A549 (cell line): ENCODE results near the gene SLC4A4.

Source experiments
- BHLHE40 ChIP-seq: IDR thresholded peaks from 2 replicates; pipeline ENCODE4 v1.6.1; 2012; ENCODE audit warnings: low read depth, low read length, inconsistent platforms
- CTCF ChIP-seq: fragments of >200 bp; sonication (Bioruptor Twin); formaldehyde crosslinking; IDR thresholded peaks from 3 replicates; pipeline ENCODE4 v1.5.1; 2016
- MAFK ChIP-seq: fragments of 450-650 bp; IDR thresholded peaks from 2 replicates; pipeline ENCODE4 v1.6.1; 2014; ENCODE audit not compliant: partially characterized antibody
- MAZ ChIP-seq: fragments of 150-350 bp; IDR thresholded peaks from 2 replicates; pipeline ENCODE4 v1.6.1; 2014; ENCODE audit warnings: antibody characterized with exemption, low read depth, low read length, borderline replicate concordance
- POLR2A ChIP-seq: IDR thresholded peaks from 2 replicates; pipeline ENCODE4 v1.6.1; 2012; ENCODE audit warnings: mild to moderate bottlenecking, low read length
- RAD21 ChIP-seq, 2 experiments: fragments of >200 bp in 1 of 2; sonication (Bioruptor Twin) in 1 of 2; formaldehyde crosslinking in 1 of 2; IDR thresholded peaks in 1 of 2; conservative IDR thresholded peaks in 1 of 2; 2 replicates in 1 of 2; 3 replicates in 1 of 2; pipeline ENCODE4 v1.6.1; 2012 to 2018; ENCODE audit warnings: inconsistent platforms in 1 of 2
- REST ChIP-seq: fragments of 200-600 bp; sonication (generic); IDR thresholded peaks from 2 replicates; pipeline ENCODE4 v1.6.1; 2016; ENCODE audit warnings: antibody characterized with exemption, mild to moderate bottlenecking, moderate library complexity
- RFX5 ChIP-seq: fragments of 450-650 bp; IDR thresholded peaks from 2 replicates; pipeline ENCODE4 v1.7.1; 2014; ENCODE audit warnings: antibody characterized with exemption, mild to moderate bottlenecking, moderate library complexity
- RNF2 ChIP-seq: fragments of 200-600 bp; sonication (generic); IDR thresholded peaks from 2 replicates; pipeline ENCODE4 v1.6.1; 2016; ENCODE audit warnings: low read depth, mild to moderate bottlenecking, antibody characterized with exemption, moderate library complexity, borderline replicate concordance
- TF ChIP-seq, protein P1 (sequence below): IDR thresholded peaks from 2 replicates; pipeline ENCODE4 v1.6.1; 2012

GRCh38 chr4:71293705-71294104, 45.1 kb upstream of the SLC4A4 start:
- no peak for TF ChIP-seq MAZ
- TF ChIP-seq REST = no peak
- no peak for TF ChIP-seq CTCF
- no peak for TF ChIP-seq RNF2
- TF ChIP-seq, protein P1, sequence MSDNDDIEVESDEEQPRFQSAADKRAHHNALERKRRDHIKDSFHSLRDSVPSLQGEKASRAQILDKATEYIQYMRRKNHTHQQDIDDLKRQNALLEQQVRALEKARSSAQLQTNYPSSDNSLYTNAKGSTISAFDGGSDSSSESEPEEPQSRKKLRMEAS = no peak
- TF ChIP-seq POLR2A = no peak
- no peak for TF ChIP-seq MAFK
- no peak for TF ChIP-seq RFX5
- TF ChIP-seq RAD21 (conservative IDR thresholded peaks at IDR 0.05 in 1 of 2, IDR thresholded peaks at IDR 0.05 in 1 of 2) = no peak
- no peak for TF ChIP-seq BHLHE40
